PFSK-1 (cell line): ENCODE measurements around the gene PLEKHD1.

Experiments
- FOXP2 ChIP-seq: optimal IDR thresholded peaks from 2 replicates; pipeline ENCODE3; 2011; ENCODE audit warnings: borderline replicate concordance, control low read depth, inconsistent platforms; ENCODE audit not compliant: insufficient read depth; ENCODE audit errors: extremely low read length, extremely low read depth
- POLR2AphosphoS5 ChIP-seq: IDR thresholded peaks from 2 replicates; pipeline ENCODE4 v1.6.1; 2012; ENCODE audit warnings: low read depth, mild to moderate bottlenecking, control low read depth, low read length, moderate library complexity
- REST ChIP-seq, 2 experiments: IDR thresholded peaks; 2 replicates each; pipeline versions ENCODE4 v1.6.1 to v1.8.0; 2011 to 2012; ENCODE audit warnings: low read depth in 2 of 2, low read length in 2 of 2, control low read depth in 1 of 2, inconsistent platforms in 1 of 2, mild to moderate bottlenecking in 1 of 2, moderate library complexity in 1 of 2; ENCODE audit not compliant: insufficient read depth in 1 of 2
- SIN3A ChIP-seq: IDR thresholded peaks from 2 replicates; pipeline ENCODE4 v1.6.1; 2012; ENCODE audit warnings: mild to moderate bottlenecking, low read length, moderate library complexity, borderline replicate concordance; ENCODE audit not compliant: insufficient read depth
- TAF1 ChIP-seq: IDR thresholded peaks from 2 replicates; pipeline ENCODE4 v1.6.1; 2012; ENCODE audit warnings: low read length, control low read depth, borderline replicate concordance; ENCODE audit not compliant: insufficient read depth

GRCh38 chr14:69572030-69572840 is 87.7 kb downstream of the PLEKHD1 start:
- no peak for TF ChIP-seq SIN3A
- TF ChIP-seq TAF1: no peak
- TF ChIP-seq POLR2AphosphoS5: no peak
- TF ChIP-seq REST (IDR thresholded peaks at IDR 0.05; ENCODE audit: insufficient read depth in 1 of 2, low read depth in 2 of 2, low read length in 2 of 2): no peak
- no peak for TF ChIP-seq FOXP2
